Mesendoderm (in vitro differentiated cells): ENCODE data around the gene RFK.
"Not testable (repeated sequence)": the region's sequence is repeated elsewhere in the genome, so short reads cannot be mapped to it uniquely, and the experiment has no call there.

Experiments
- DNase-seq: peaks from one replicate; pipeline ENCODE4 v3.0.0; 2013
- H2AK5ac ChIP-seq: 2 replicates; pipeline ENCODE4 v1.6.1; 2013; ENCODE audit warnings: low read length, inconsistent platforms
- H2BK120ac ChIP-seq: 2 replicates; pipeline ENCODE4 v1.6.1; 2013; ENCODE audit warnings: low read depth, mild to moderate bottlenecking, low read length, moderate library complexity, mixed read lengths
- H2BK15ac ChIP-seq: replicated peaks from 2 replicates; pipeline ENCODE4 v1.6.1; 2013; ENCODE audit warnings: low read depth, mild to moderate bottlenecking, moderate library complexity
- H2BK5ac ChIP-seq: 2 replicates; pipeline ENCODE4 v1.6.1; 2013; ENCODE audit warnings: low read length, inconsistent platforms
- H3K18ac ChIP-seq: 2 replicates; pipeline ENCODE4 v1.6.1; 2013; ENCODE audit warnings: mild to moderate bottlenecking, low read length, mixed read lengths
- H3K23ac ChIP-seq: one replicate; pipeline ENCODE4 v1.6.1; 2013; ENCODE audit warnings: low read length
- H3K27ac ChIP-seq: 2 replicates; pipeline ENCODE4 v1.5.1; 2013; ENCODE audit warnings: low read depth, mild to moderate bottlenecking, inconsistent platforms, low read length, moderate library complexity
- H3K27me3 ChIP-seq: 2 replicates; pipeline ENCODE4 v1.6.1; 2013; ENCODE audit warnings: low read length, control low read depth, mild to moderate bottlenecking, inconsistent platforms; ENCODE audit not compliant: insufficient read depth, poor library complexity
- H3K36me3 ChIP-seq: 2 replicates; pipeline ENCODE4 v1.6.1; 2013; ENCODE audit warnings: low read length, inconsistent platforms; ENCODE audit not compliant: control insufficient read depth, insufficient read depth
- H3K4ac ChIP-seq: one replicate; pipeline ENCODE4 v1.6.1; 2013; ENCODE audit warnings: low read depth, mild to moderate bottlenecking, low read length, moderate library complexity
- H3K4me1 ChIP-seq: 2 replicates; pipeline ENCODE4 v1.6.1; 2013; ENCODE audit warnings: low read depth, low read length, inconsistent platforms; ENCODE audit not compliant: control insufficient read depth
- H3K4me2 ChIP-seq: 2 replicates; pipeline ENCODE4 v1.6.1; 2013; ENCODE audit warnings: low read length
- H3K4me3 ChIP-seq: 2 replicates; pipeline ENCODE4 v1.5.1; 2013; ENCODE audit warnings: mild to moderate bottlenecking, low read length
- H3K56ac ChIP-seq: one replicate; pipeline ENCODE4 v1.6.1; 2013; ENCODE audit warnings: low read length
- H3K79me1 ChIP-seq: 2 replicates; pipeline ENCODE4 v1.6.1; 2013; ENCODE audit warnings: low read length, inconsistent platforms
- H3K79me2 ChIP-seq: 2 replicates; pipeline ENCODE4 v1.6.1; 2013; ENCODE audit warnings: mild to moderate bottlenecking, low read length; ENCODE audit not compliant: control insufficient read depth, insufficient read depth
- H3K9ac ChIP-seq: 2 replicates; pipeline ENCODE4 v1.6.1; 2013; ENCODE audit warnings: low read length, inconsistent platforms
- H4K5ac ChIP-seq: one replicate; pipeline ENCODE4 v1.6.1; 2013; ENCODE audit warnings: low read length
- H4K8ac ChIP-seq: one replicate; pipeline ENCODE4 v1.6.1; 2013; ENCODE audit warnings: low read depth, mild to moderate bottlenecking, control low read depth, low read length, moderate library complexity
- WGBS: extraction: QIAGEN DNeasy Blood & Tissue Kit; methylation state at CpG from one replicate; pipeline ENCODE4 v1.1.7; 2013; ENCODE audit warnings: low lambda C conversion rate, missing lambda C conversion rate; ENCODE audit not compliant: insufficient coverage; ENCODE audit errors: extremely low coverage; 5-methylcytosine and 5-hydroxymethylcytosine counted together

RFK gene

DNA sequence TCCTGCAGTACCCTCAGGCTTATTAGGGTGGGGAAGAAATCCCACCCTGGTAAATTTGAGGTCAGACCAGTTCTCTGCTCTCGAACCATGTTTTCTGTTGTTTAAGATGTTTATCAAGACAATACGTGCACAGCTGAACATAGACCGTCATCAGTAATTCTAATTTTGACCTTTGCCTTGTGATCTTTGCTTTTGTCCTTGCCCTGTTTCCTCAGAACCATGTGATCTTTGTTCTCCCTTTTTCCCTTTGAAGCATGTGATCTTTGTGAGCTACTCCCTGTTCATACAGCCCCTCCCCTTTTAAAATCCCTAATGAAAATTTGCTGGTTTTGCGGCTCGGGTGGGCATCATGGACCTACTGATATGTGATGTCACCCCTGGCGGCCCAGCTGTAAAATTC is 40.7 kb upstream of the RFK start:
- not testable (repeated sequence) for H3K4me1 ChIP-seq, H3K4me2 ChIP-seq, DNase-seq, H3K27me3 ChIP-seq, H3K79me1 ChIP-seq, H3K4me3 ChIP-seq, H3K36me3 ChIP-seq, H2AK5ac ChIP-seq, H3K18ac ChIP-seq, H2BK5ac ChIP-seq, H3K27ac ChIP-seq, H3K79me2 ChIP-seq, H2BK15ac ChIP-seq, H3K4ac ChIP-seq, H3K56ac ChIP-seq, H2BK120ac ChIP-seq, H4K8ac ChIP-seq, H3K23ac ChIP-seq, H4K5ac ChIP-seq, H3K9ac ChIP-seq
- WGBS: no CpG with 5 or more reads among the region's 6 CpGs

DNA sequence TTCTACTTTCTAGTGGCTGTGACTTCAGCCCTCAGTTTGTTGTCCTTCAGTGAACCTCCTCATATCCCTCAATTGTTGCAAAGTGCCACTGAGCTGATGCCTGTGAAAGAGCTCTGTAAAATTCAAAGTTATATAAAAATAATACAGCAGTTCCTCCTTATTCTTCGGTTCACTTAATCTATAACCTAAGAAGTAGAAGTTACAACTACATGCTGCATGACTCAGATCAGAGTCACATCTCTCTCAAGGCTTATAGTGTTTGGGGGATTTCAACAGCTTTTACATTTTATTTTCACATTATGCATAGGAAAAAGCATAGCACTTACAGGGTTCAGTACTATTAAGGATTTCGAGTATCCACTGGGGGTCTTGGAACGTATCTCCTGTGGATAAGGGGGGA is 39.6 kb upstream of the RFK start:
- H3K79me2 ChIP-seq: no peaks in the 10 kb centered on the region
- no peak overlapping the region for H3K27ac ChIP-seq
- no peaks in the 10 kb centered on the region for H3K4me1 ChIP-seq
- H2AK5ac ChIP-seq: no peak overlapping the region
- H2BK15ac ChIP-seq: no peak overlapping the region
- no peak overlapping the region for H3K23ac ChIP-seq
- H3K9ac ChIP-seq: no peak overlapping the region
- no peak for DNase-seq
- H3K36me3 ChIP-seq: no peaks in the 10 kb centered on the region
- H3K18ac ChIP-seq: no peak overlapping the region
- no peaks in the 10 kb centered on the region for H3K27me3 ChIP-seq
- no peak overlapping the region for H3K56ac ChIP-seq
- H4K5ac ChIP-seq: no peak overlapping the region
- no peak overlapping the region for H2BK5ac ChIP-seq
- no CpG with 5 or more reads among the region's 3 CpGs for WGBS
- H3K79me1 ChIP-seq: no peaks in the 10 kb centered on the region
- H3K4me3 ChIP-seq: no peak overlapping the region
- no peak overlapping the region for H4K8ac ChIP-seq
- no peak overlapping the region for H2BK120ac ChIP-seq
- H3K4ac ChIP-seq: no peak overlapping the region
- no peak overlapping the region for H3K4me2 ChIP-seq

DNA sequence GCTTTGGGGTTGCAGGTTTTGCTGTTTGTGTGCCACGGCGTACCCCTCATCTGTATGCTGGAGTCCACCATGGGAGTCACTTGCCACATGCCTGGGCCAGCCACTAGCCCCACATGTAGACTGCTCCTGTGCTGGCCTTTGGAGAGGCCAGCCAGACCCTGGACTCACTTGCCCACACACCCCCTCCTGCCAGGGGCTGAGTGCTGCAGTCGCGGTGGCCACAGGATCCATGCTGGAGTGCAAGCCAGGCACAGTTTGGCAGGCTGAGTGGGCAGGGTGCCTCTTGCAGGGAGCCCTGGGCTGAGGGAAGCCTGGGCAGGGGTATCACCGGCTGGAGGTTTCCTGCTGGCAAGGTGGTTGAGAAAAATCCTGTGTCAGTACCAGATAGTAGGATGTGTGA is 39.2 kb upstream of the RFK start:
- no peaks in the 10 kb centered on the region for H3K79me1 ChIP-seq
- H3K27me3 ChIP-seq: no peaks in the 10 kb centered on the region
- DNase-seq: no peak
- H3K18ac ChIP-seq: no peak overlapping the region
- no peak overlapping the region for H2BK5ac ChIP-seq
- no peak overlapping the region for H2BK120ac ChIP-seq
- H3K4me2 ChIP-seq: no peak overlapping the region
- no peak overlapping the region for H3K4ac ChIP-seq
- no peaks in the 10 kb centered on the region for H3K4me1 ChIP-seq
- no peak overlapping the region for H2BK15ac ChIP-seq
- no peak overlapping the region for H3K56ac ChIP-seq
- WGBS: no CpG with 5 or more reads among the region's 5 CpGs
- H4K8ac ChIP-seq: no peak overlapping the region
- no peak overlapping the region for H3K23ac ChIP-seq
- no peak overlapping the region for H2AK5ac ChIP-seq
- no peaks in the 10 kb centered on the region for H3K36me3 ChIP-seq
- no peak overlapping the region for H3K27ac ChIP-seq
- no peaks in the 10 kb centered on the region for H3K79me2 ChIP-seq
- H3K9ac ChIP-seq: no peak overlapping the region
- no peak overlapping the region for H3K4me3 ChIP-seq
- H4K5ac ChIP-seq: no peak overlapping the region

DNA sequence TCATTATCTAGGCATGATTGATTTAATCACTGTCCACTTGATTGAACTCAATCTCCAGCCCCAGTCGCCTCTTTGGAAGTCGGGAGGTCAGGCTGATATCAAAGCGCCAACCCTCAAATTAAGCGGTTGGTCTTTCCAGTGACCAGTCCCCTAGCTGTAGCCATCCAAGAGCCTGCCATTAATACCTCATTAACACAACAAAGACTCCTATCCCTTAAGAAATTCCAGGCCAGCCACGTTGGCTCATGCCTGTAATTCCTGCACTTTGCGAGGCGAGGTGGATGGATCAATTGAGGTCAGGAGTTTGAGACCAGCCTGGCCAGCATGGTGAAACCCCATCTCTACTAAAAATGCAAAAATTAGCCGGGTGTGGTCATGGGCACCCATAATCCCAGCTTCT is 37.4 kb upstream of the RFK start:
- Histone ChIP-seq H3K4me2 (no peak overlapping the region), H3K79me1 (no peaks in the 10 kb centered on the region), H2AK5ac (no peak overlapping the region), H3K27me3 (no peaks in the 10 kb centered on the region), H4K8ac (no peak overlapping the region), H2BK15ac (no peak overlapping the region), H2BK5ac (no peak overlapping the region), H3K36me3 (no peaks in the 10 kb centered on the region), H4K5ac (no peak overlapping the region), H3K79me2 (no peaks in the 10 kb centered on the region), H3K56ac (no peak overlapping the region), H3K27ac (no peak overlapping the region), H3K4me1 (no peaks in the 10 kb centered on the region), H3K23ac (no peak overlapping the region), H3K4me3 (no peak overlapping the region), H2BK120ac (no peak overlapping the region), H3K4ac (no peak overlapping the region), H3K18ac (no peak overlapping the region), H3K9ac (no peak overlapping the region)
- WGBS: no CpG with 5 or more reads among the region's 8 CpGs
- peak; percentile 84 for DNase-seq

DNA sequence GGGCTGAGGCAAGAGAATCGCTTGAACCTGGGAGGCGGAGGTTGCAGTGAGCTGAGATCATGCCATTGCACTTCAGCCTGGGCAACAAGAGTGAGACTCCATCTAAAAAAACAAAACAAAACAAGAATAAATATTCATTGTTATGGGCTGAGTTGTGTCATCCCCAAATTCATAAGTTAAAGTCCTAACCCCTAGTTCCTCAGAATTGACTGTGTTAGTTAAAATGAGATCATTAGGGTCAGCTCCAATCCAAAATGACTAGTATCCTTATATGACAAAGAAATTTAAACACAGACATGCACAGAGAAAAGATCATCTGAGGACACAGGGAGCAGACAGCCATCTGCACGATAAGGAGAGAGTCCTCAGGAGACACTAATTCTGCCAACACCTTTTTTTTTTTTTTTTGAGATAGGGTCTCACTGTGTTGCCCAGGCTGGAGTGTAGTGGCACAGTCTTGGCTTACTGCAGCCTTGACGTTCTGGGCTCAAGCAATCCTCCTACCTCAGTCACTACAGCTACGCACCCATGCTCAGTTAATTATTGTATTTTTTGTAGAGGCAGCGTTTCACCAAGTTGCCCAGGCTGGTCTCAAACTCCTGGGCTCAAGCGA is 32.7 kb upstream of the RFK start:
- Histone ChIP-seq H3K4ac (no peak overlapping the region), H3K36me3 (no peaks in the 10 kb centered on the region), H3K18ac (no peak overlapping the region), H4K5ac (no peak overlapping the region), H3K4me1 (no peaks in the 10 kb centered on the region), H3K27me3 (no peaks in the 10 kb centered on the region), H2BK15ac (no peak overlapping the region), H3K56ac (no peak overlapping the region), H2AK5ac (no peak overlapping the region), H2BK5ac (no peak overlapping the region), H2BK120ac (no peak overlapping the region), H3K79me2 (no peaks in the 10 kb centered on the region), H3K23ac (no peak overlapping the region), H3K27ac (no peak overlapping the region), H3K4me3 (no peak overlapping the region), H3K9ac (no peak overlapping the region), H4K8ac (no peak overlapping the region), H3K79me1 (no peaks in the 10 kb centered on the region), H3K4me2 (no peak overlapping the region)
- no peak for DNase-seq
- no CpG with 5 or more reads among the region's 7 CpGs for WGBS
